ENCODE measurements around the gene KRT20. TPM values are rescaled to one million over a fixed set of nuclear protein-coding genes. Genes with fewer than 3 reads are reported as not detected.

The KRT20 gene
- total RNA-seq, 1 donor from 2014 or later, result not detected

GRCh38 chr17:40912486-40913210 lies 27.6 kb upstream of the KRT20 start:
- no peak for TF ChIP-seq CTCF (IDR thresholded peaks at IDR 0.05)
- intact Hi-C loops (cut with DNase I), result loop anchor here (5.0 kb wide), 1 partner anchor 410 kb away; no protein-coding TSS in a partner anchor
- H3K36me3 ChIP-seq, result no peaks in the 10 kb centered on the region
- H3K4me3 ChIP-seq, result no peak overlapping the region
- no peak for DNase-seq (ENCODE audit: low spot score in 2 of 2)
- peaks cover 11 to 16% of the 10 kb centered on the region in 2 donors for H3K4me1 ChIP-seq
- no peaks in the 10 kb centered on the region for H3K9me3 ChIP-seq
- no peak overlapping the region for H3K27ac ChIP-seq
- no peaks in the 10 kb centered on the region for H3K27me3 ChIP-seq

GRCh38 chr17:40910441-40910841 lies 25.4 kb upstream of the KRT20 start:
- H3K27me3 ChIP-seq, result no peaks in the 10 kb centered on the region
- intact Hi-C loops (cut with DNase I), result loop anchor here (5.0 kb wide), 1 partner anchor 412 kb away; no protein-coding TSS in a partner anchor
- no peak for TF ChIP-seq CTCF (IDR thresholded peaks at IDR 0.05)

GRCh38 chr17:40909755-40910154 lies 24.7 kb upstream of the KRT20 start:
- DNase-seq (ENCODE audit: low spot score in 2 of 2), result no peak
- no peaks in the 10 kb centered on the region for H3K9me3 ChIP-seq
- intact Hi-C loops (cut with DNase I), result loop anchor here (1.0 to 5.0 kb wide), 5 partner anchors 107 to 753 kb away; no protein-coding TSS in a partner anchor
- no peak for TF ChIP-seq CTCF (IDR thresholded peaks at IDR 0.05)
- H3K4me3 ChIP-seq, result no peak overlapping the region
- peak overlapping the region in 1 of 2 donors; percentile 30 for H3K27ac ChIP-seq
- H3K36me3 ChIP-seq, result no peaks in the 10 kb centered on the region
- H3K27me3 ChIP-seq, result no peaks in the 10 kb centered on the region
- peaks cover 11 to 16% of the 10 kb centered on the region in 2 donors for H3K4me1 ChIP-seq

More at GRCh38 chr17:40910441-40910841, 25.4 kb upstream of the KRT20 start:
- Histone ChIP-seq H3K27ac (peak overlapping the region; percentile 23 to 30), H3K36me3 (no peaks in the 10 kb centered on the region), H3K9me3 (no peaks in the 10 kb centered on the region), H3K4me3 (no peak overlapping the region), H3K4me1 (peaks cover 11 to 16% of the 10 kb centered on the region in 2 donors)
- no peak for DNase-seq (ENCODE audit: low spot score in 2 of 2)

GRCh38 chr17:40909351-40909750 lies 24.3 kb upstream of the KRT20 start:
- Histone ChIP-seq H3K27ac (no peak overlapping the region), H3K36me3 (no peaks in the 10 kb centered on the region), H3K27me3 (no peaks in the 10 kb centered on the region), H3K4me3 (no peak overlapping the region), H3K9me3 (no peaks in the 10 kb centered on the region), H3K4me1 (peaks cover 11 to 16% of the 10 kb centered on the region in 2 donors)
- peak; percentile 70 to 77 (median 73) for TF ChIP-seq CTCF (IDR thresholded peaks at IDR 0.05)
- peak; percentile 20 to 92 for DNase-seq (ENCODE audit: low spot score in 2 of 2)
- intact Hi-C loops (cut with DNase I), result loop anchor here (1.0 to 5.0 kb wide), 4 partner anchors 107 to 753 kb away; no protein-coding TSS in a partner anchor

- intact Hi-C loops (cut with DNase I), result loop anchor here (5.0 kb wide), 1 partner anchor 104 kb away; no protein-coding TSS in a partner anchor
- Histone ChIP-seq H3K27ac (no peak overlapping the region), H3K27me3 (no peaks in the 10 kb centered on the region), H3K4me3 (no peak overlapping the region), H3K36me3 (no peaks in the 10 kb centered on the region), H3K9me3 (no peaks in the 10 kb centered on the region), H3K4me1 (peaks cover 11 to 16% of the 10 kb centered on the region in 2 donors)
- no peak for DNase-seq (ENCODE audit: low spot score in 2 of 2)
- no peak for TF ChIP-seq CTCF (IDR thresholded peaks at IDR 0.05)
Measured at GRCh38 chr17:40906613-40907012, 21.6 kb upstream of the KRT20 start.

Data from ascending aorta (tissue), 2 donors.